Measurements from ENCODE around the gene PSMC5.

Gene PSMC5

GRCh38 chr17:63816123-63816522 is 11.1 kb upstream of the PSMC5 start:
- ATAC-seq, result no peak
- TF ChIP-seq SNAI2 (CRISPR knock-in tag; IDR thresholded peaks at IDR 0.05) (no peak), CSRNP3 (CRISPR knock-in tag; IDR thresholded peaks at IDR 0.05) (no peak), ESRRG (CRISPR knock-in tag; IDR thresholded peaks at IDR 0.05) (no peak), POU6F1 (CRISPR knock-in tag; IDR thresholded peaks at IDR 0.05; ENCODE audit: borderline replicate concordance, low read depth) (no peak), GLIS3 (CRISPR knock-in tag; IDR thresholded peaks at IDR 0.05) (no peak), ZNF565 (CRISPR knock-in tag; conservative IDR thresholded peaks at IDR 0.05; ENCODE audit: low read depth) (no peak)

GRCh38 chr17:63816669-63817068 is 10.6 kb upstream of the PSMC5 start:
- no peak for ATAC-seq
- no peak for TF ChIP-seq ZFP3 (CRISPR knock-in tag; IDR thresholded peaks at IDR 0.05)

GRCh38 chr17:63817736-63818385 is 9.4 kb upstream of the PSMC5 start:
- no peak for TF ChIP-seq ARNTL (CRISPR knock-in tag; IDR thresholded peaks at IDR 0.05; ENCODE audit: borderline replicate concordance, low read depth)
- no peak for TF ChIP-seq OSR1 (CRISPR knock-in tag; IDR thresholded peaks at IDR 0.05)
- TF ChIP-seq ZC3H10 (CRISPR knock-in tag; IDR thresholded peaks at IDR 0.05), result no peak
- no peak for TF ChIP-seq POU6F1 (CRISPR knock-in tag; IDR thresholded peaks at IDR 0.05; ENCODE audit: borderline replicate concordance, low read depth)
- no peak for TF ChIP-seq CSDC2 (CRISPR knock-in tag; IDR thresholded peaks at IDR 0.05)
- TF ChIP-seq TSHZ2 (CRISPR knock-in tag; IDR thresholded peaks at IDR 0.05), result no peak
- TF ChIP-seq ZNF565 (CRISPR knock-in tag; conservative IDR thresholded peaks at IDR 0.05; ENCODE audit: low read depth), result no peak
- no peak for ATAC-seq

GRCh38 chr17:63819131-63819530 is 8.1 kb upstream of the PSMC5 start:
- no peak for ATAC-seq
- TF ChIP-seq PATZ1 (CRISPR knock-in tag; IDR thresholded peaks at IDR 0.05; ENCODE audit: borderline replicate concordance) (no peak), ZFP3 (CRISPR knock-in tag; IDR thresholded peaks at IDR 0.05) (no peak), POU6F1 (CRISPR knock-in tag; IDR thresholded peaks at IDR 0.05; ENCODE audit: borderline replicate concordance, low read depth) (no peak), PPARA (CRISPR knock-in tag; IDR thresholded peaks at IDR 0.05; ENCODE audit: borderline replicate concordance) (no peak), CSDC2 (CRISPR knock-in tag; IDR thresholded peaks at IDR 0.05) (no peak), ESRRG (CRISPR knock-in tag; IDR thresholded peaks at IDR 0.05) (no peak), SNAI2 (CRISPR knock-in tag; IDR thresholded peaks at IDR 0.05) (no peak), ISL1 (CRISPR knock-in tag; IDR thresholded peaks at IDR 0.05) (no peak), OSR1 (CRISPR knock-in tag; IDR thresholded peaks at IDR 0.05) (no peak)
